Lower lobe of right lung (tissue), 2 donors: ENCODE results near the gene TNFSF10. TPM values are rescaled to one million over a fixed set of nuclear protein-coding genes. Genes with fewer than 3 reads are reported as not detected.

Experiments
- ATAC-seq, 2 donors: fragments of 200-7000 bp; cut with Tn5 transposase; one replicate each; pipeline ENCODE4 v1.9.1; 2020 to 2022; ENCODE audit warnings: mild to moderate bottlenecking in 2 of 2, moderate library complexity in 2 of 2
- DNase-seq: peaks from one replicate; pipeline ENCODE4 v3.0.0-alpha.2; 2020
- H3K27ac ChIP-seq: fragments of 200-600 bp; one replicate; pipeline ENCODE4 v1.8.0; 2022
- H3K27me3 ChIP-seq: fragments of 200-600 bp; one replicate; pipeline ENCODE4 v1.8.0; 2022; ENCODE audit warnings: low read depth
- H3K36me3 ChIP-seq: fragments of 200-600 bp; one replicate; pipeline ENCODE4 v1.8.0; 2022; ENCODE audit warnings: mild to moderate bottlenecking
- H3K4me1 ChIP-seq: fragments of 200-600 bp; one replicate; pipeline ENCODE4 v1.8.0; 2022
- H3K4me3 ChIP-seq: fragments of 200-600 bp; one replicate; pipeline ENCODE4 v1.8.0; 2022; ENCODE audit warnings: mild to moderate bottlenecking
- H3K9me3 ChIP-seq: fragments of 200-600 bp; one replicate; pipeline ENCODE4 v1.8.0; 2022
- CTCF ChIP-seq: fragments of 200-600 bp; IDR thresholded peaks from one replicate; pipeline ENCODE4 v1.8.0; 2022; ENCODE audit warnings: antibody characterized with exemption, mild to moderate bottlenecking
- intact Hi-C: fragments of 100-400 bp; cut with DNase I; formaldehyde crosslinking; loops from one replicate; pipeline ENCODE4 v1.11.0; 2022
- total RNA-seq: library from RNA; stranded (reverse); fragmentation: NEBNext Ultra II Directional; extraction: Animal tissue kit (Norgen Biotek cat#: 25700); gene quantifications from one replicate; pipeline ENCODE4 v1.2.1, GENCODE V29; 2021
- donor health status: DM: no; HTN: yes; CAD: no; lungs with severe emphysema.

Gene TNFSF10
- total RNA-seq, 1 donor from 2014 or later: 168 TPM

- ATAC-seq: no peak
- Histone ChIP-seq H3K27ac (no peak overlapping the region), H3K4me1 (peaks cover 35% of the 10 kb centered on the region), H3K4me3 (no peak overlapping the region), H3K9me3 (no peaks in the 10 kb centered on the region), H3K27me3 (no peaks in the 10 kb centered on the region), H3K36me3 (no peaks in the 10 kb centered on the region)
- no peak for TF ChIP-seq CTCF
- no peak for DNase-seq
- intact Hi-C loops: no loop called here
These were observed 20.2 kb upstream of the TNFSF10 start for GRCh38 chr3:172543419-172543818.

GRCh38 chr3:172542999-172543398 lies 19.8 kb upstream of the TNFSF10 start:
- no peak for DNase-seq
- ATAC-seq: peak in 1 of 2 donors; percentile 48
- Histone ChIP-seq H3K9me3 (no peaks in the 10 kb centered on the region), H3K36me3 (no peaks in the 10 kb centered on the region), H3K4me1 (peaks cover 35% of the 10 kb centered on the region), H3K27ac (no peak overlapping the region), H3K4me3 (no peak overlapping the region), H3K27me3 (no peaks in the 10 kb centered on the region)
- intact Hi-C loops: no loop called here
- no peak for TF ChIP-seq CTCF

GRCh38 chr3:172541945-172542488 lies 18.8 kb upstream of the TNFSF10 start:
- H3K27ac ChIP-seq: peak overlapping the region; percentile 19
- H3K4me3 ChIP-seq: no peak overlapping the region
- H3K9me3 ChIP-seq: no peaks in the 10 kb centered on the region
- no peak for TF ChIP-seq CTCF
- H3K27me3 ChIP-seq: no peaks in the 10 kb centered on the region
- intact Hi-C loops: no loop called here
- peaks cover 36% of the 10 kb centered on the region for H3K4me1 ChIP-seq
- no peaks in the 10 kb centered on the region for H3K36me3 ChIP-seq
- ATAC-seq (no peak), DNase-seq (no peak)

GRCh38 chr3:172540049-172540448 lies 16.8 kb upstream of the TNFSF10 start:
- H3K27me3 ChIP-seq: no peaks in the 10 kb centered on the region
- H3K4me3 ChIP-seq: no peak overlapping the region
- H3K4me1 ChIP-seq: peaks cover 31% of the 10 kb centered on the region
- no peak overlapping the region for H3K27ac ChIP-seq
- no peaks in the 10 kb centered on the region for H3K9me3 ChIP-seq
- no peak for DNase-seq
- intact Hi-C loops: no loop called here
- no peaks in the 10 kb centered on the region for H3K36me3 ChIP-seq
- no peak for ATAC-seq
- TF ChIP-seq CTCF: no peak

DNA sequence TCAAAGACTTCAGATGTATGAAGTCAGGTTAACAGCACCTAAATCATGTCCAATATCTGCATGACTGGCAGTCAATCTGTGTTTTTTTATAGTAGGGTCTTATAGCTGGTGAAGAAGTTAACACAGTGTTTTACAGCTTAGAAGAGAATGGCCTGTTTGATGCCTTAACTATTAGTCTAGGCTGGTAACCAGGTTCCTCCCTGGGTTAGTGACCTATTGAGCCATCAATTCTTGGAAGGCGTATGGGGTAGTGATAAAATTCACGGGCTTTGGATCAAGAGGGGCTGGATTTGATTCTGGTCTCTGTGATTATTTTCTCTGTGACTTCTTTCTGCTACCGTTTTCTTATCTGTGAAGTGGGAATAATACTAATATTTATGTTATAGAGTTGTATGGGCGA lies 16.0 kb upstream of the TNFSF10 start:
- H3K27ac ChIP-seq: no peak overlapping the region
- intact Hi-C loops: no loop called here
- DNase-seq (no peak), ATAC-seq (no peak)
- no peak overlapping the region for H3K4me3 ChIP-seq
- no peaks in the 10 kb centered on the region for H3K9me3 ChIP-seq
- H3K4me1 ChIP-seq: peaks cover 31% of the 10 kb centered on the region
- H3K27me3 ChIP-seq: no peaks in the 10 kb centered on the region
- H3K36me3 ChIP-seq: no peaks in the 10 kb centered on the region
- TF ChIP-seq CTCF: no peak
